GM08714 (cell line): ENCODE data around the gene DNM1.

Source experiments
- H3K4me3 ChIP-seq: fragments of 200-500 bp; sonication (Bioruptor generic); 2 replicates; pipeline ENCODE4 v1.5.1; 2014; ENCODE audit warnings: mild to moderate bottlenecking, low read length, inconsistent platforms
- ZNF274 ChIP-seq: IDR thresholded peaks from 2 replicates; pipeline ENCODE4 v1.6.1; 2012; ENCODE audit warnings: mild to moderate bottlenecking, low read depth, low read length

The DNM1 gene

GRCh38 chr9:128187361-128187760 is 15.8 kb upstream of the DNM1 start:
- no peak overlapping the region for H3K4me3 ChIP-seq
- no peak for TF ChIP-seq ZNF274

GRCh38 chr9:128188209-128188608 is 15.0 kb upstream of the DNM1 start:
- H3K4me3 ChIP-seq = no peak overlapping the region
- TF ChIP-seq ZNF274 = no peak

- H3K4me3 ChIP-seq = no peak overlapping the region
Measured at GRCh38 chr9:128190013-128190412, 13.2 kb upstream of the DNM1 start.

GRCh38 chr9:128190516-128191405 is 12.4 kb upstream of the DNM1 start:
- H3K4me3 ChIP-seq = peak overlapping the region; percentile 59; the same call in 1 of the 2 replicates
- no peak for TF ChIP-seq ZNF274

More at GRCh38 chr9:128190013-128190412, 13.2 kb upstream of the DNM1 start:
- TF ChIP-seq ZNF274 = no peak

- TF ChIP-seq ZNF274 = no peak
- H3K4me3 ChIP-seq = peak within 1 kb of the TSS; percentile 59
Measured at GRCh38 chr9:128191406-128192046, 11.7 kb upstream of the DNM1 start, which contains the start of gene CIZ1. Gene CIZ1, minus strand, starts transcription at chr9:128191572. Its CDS starts 715 bp downstream, at chr9:128190857.

GRCh38 chr9:128192601-128193371 is 10.4 kb upstream of the DNM1 start:
- peak overlapping the region; percentile 59; the same call in 1 of the 2 replicates for H3K4me3 ChIP-seq
- no peak for TF ChIP-seq ZNF274

- no peak for TF ChIP-seq ZNF274
- H3K4me3 ChIP-seq = no peak overlapping the region
Measured at GRCh38 chr9:128193469-128194096, 9.6 kb upstream of the DNM1 start.

- no peak for TF ChIP-seq ZNF274
- H3K4me3 ChIP-seq = no peak overlapping the region
Measured at GRCh38 chr9:128201441-128202369, 1.5 kb upstream of the DNM1 start.

- H3K4me3 ChIP-seq = no peak overlapping the region
- no peak for TF ChIP-seq ZNF274
Measured at GRCh38 chr9:128202648-128203023, 543 bp upstream of the DNM1 start.

- no peak for TF ChIP-seq ZNF274
- H3K4me3 ChIP-seq = peak overlapping the region; percentile 40; the same call in 1 of the 2 replicates
Measured at GRCh38 chr9:128203707-128204551, 750 bp downstream of the DNM1 start.

GRCh38 chr9:128204858-128205257 is 1.7 kb downstream of the DNM1 start:
- H3K4me3 ChIP-seq = no peak overlapping the region
- TF ChIP-seq ZNF274 = no peak
